GM19438 (cell line): Measurements from ENCODE around the gene COQ7.

Experiments used
- ATAC-seq: cut with Tn5 transposase; IDR thresholded peaks from one replicate; pipeline ENCODE4 v1.9.1; 2021; ENCODE audit warnings: low read depth; ENCODE audit not compliant: unreplicated experiment

COQ7 gene

DNA sequence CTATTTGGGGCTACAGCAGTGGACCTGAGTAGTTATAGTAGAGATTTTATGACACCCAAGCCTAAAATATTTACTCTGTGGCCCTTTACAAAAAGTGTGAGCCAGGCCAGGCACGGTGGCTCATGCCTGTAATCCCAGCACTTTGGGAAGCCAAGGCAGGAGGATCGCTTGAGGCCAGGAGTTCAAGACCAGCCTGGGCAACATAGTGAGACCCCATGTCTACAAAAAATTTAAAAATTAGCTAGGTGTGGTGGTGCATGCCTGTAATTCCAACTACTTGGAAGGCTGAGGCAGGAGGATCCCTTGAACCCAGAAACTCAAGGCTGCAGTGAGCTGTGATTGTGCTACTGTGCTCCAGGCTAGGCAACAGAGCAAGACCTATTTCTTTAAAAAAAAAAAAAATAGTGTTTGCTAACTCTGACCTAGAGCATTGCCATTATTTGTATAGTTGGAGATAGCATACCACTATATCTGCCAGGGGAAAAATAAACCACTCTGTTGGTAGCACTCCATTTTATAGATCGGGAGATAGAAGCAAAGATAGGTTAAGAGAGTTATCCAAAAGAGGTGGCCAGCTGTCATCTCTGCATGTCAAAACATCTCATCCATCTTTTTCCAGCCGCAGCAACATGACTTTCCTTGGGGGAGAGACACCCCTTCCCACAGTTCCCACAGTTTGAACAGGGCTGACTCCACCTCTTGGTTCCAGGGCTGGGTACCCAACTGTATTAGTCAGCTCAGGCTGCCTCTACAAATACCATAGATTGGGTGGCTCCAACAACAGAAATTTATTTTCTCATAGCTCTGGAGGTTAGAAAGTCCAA is 43.3 kb downstream of the COQ7 start:
- ATAC-seq, result no peak

GRCh38 chr16:19112099-19112407 is 44.6 kb downstream of the COQ7 start:
- no peak for ATAC-seq

DNA sequence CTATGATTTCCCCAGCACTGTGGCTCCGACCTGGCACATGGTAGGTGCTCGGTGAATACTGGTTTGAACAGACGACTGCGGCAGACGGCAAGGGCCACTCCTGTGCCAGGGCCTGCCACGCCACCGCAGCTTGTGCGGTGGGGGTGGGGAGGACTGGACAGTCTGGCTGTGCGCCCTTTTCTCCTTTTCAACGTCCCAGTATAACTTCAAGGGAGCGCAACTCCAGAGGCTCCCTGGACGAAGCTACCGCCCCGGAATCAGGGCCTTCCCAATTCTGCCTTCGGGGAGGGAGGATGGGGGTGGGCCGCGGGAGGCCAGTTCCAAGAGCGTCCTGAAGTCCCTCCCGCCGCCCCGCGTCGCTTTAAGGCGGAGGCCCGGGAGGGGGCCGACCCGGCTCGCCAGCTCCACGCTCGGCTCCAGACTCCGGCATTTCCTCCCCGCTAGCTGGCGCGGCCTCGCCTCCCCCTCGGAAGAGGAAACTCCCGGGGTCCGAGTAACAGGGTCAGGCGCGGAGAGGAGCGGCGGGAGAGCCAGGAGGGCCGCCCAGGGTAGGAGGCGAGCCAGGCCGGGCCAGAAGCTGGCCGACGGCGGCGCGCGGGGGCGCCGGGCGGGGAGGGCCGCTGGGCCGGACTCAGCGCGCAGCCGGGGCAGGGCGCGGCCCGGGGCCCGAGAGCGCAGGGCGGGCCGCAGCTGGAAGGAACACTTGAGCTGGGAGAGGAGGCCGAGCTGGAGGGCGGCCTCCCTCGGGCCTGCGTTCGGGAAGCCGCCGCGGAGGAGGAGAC is 46.4 kb downstream of the COQ7 start, which contains the start of gene ITPRIPL2:
TSS of gene ITPRIPL2 (plus strand) at position 388 of the 782 bp plus-strand sequence. CDS start 498 bp downstream, outside the sequence.
- ATAC-seq, result no peak

- no peak for ATAC-seq
Observed at GRCh38 chr16:19114359-19115147, 47.1 kb downstream of the COQ7 start.

- ATAC-seq, result no peak
Observed at GRCh38 chr16:19115148-19116021, 48.0 kb downstream of the COQ7 start.

DNA sequence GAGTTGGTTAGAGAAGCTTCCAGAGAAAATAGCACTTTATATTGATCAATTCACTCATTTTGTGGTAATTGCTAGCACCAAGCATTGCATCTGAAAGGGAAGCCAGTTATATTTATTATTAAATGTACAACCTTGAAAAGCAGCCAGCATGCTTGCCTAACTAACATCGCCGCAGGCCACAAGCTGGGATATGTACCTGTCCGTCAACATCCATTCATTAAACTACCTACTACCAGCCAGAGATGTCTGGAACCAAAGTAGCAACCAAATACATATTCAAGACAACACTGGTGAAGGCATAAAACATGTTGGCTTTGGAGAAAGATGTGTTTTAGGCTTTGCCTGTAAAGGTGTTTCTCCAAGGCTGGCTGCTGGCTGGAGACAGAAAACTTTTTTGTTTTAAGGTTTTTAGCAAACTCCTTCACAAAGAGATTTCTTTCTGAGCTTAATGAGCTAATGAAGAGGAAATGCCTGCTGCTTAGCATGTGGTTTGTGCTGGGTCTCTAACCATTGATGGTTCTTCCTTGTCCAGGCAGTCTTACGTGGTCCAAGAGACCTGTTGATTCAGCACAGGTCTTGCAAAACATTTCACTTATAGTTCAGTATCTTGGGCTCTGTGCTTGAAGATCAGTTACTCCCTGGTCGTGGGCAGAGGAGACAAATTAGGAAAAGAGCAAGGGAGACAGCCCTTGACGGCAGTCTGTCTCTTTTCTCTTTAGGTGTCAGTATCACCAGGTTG is 49.5 kb downstream of the COQ7 start:
- no peak for ATAC-seq

- no peak for ATAC-seq
Observed at GRCh38 chr16:19118938-19119431, 51.6 kb downstream of the COQ7 start.

DNA sequence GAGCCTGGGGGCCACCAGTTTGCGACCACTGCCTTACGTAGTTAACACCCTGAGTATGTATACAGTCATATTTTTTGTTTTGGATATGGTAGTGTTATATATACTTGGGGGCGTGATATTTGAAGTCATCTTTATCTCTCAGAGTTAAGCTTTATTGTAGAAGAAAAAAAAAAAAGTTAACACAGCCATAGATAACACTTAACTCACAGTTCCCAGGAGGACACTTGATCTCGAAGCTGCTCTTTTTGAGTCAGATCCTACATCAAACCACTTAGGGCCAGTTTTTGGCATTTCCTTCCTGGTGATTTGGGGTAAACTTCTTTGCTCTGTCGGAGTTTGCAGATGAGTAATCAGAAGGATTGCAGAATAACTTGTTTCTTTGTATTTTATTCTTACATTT is 52.1 kb downstream of the COQ7 start:
- ATAC-seq, result no peak

DNA sequence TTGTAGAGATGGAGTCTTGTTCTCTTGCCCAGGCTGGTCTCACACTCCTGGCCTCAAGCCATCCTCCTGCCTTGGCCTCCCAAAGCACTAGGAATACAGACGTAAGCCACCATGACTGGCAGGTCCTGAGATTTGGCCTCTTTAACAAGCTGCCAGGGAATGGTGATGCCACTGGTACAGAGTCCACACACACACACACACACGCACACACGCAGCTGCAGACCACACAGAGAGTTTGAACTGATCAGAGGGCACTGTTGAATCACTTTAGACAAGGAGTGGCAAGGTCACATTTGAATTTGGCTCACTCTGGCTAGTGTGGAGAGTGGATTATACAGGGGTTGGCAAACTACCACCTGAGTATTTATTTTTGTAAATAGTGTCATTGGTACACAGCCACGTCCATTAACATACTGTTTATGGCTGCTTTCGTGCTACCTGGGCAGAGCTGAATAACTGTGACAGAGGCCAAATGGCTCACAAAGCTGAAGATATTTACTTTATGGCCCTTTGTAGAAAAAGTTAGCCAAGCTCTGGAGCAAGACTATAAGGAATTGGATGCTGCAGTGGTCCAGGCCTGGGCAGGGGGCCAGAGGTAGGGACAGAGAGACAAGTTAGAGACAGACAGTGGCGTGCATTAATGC is 56.2 kb downstream of the COQ7 start:
- ATAC-seq, result no peak

DNA sequence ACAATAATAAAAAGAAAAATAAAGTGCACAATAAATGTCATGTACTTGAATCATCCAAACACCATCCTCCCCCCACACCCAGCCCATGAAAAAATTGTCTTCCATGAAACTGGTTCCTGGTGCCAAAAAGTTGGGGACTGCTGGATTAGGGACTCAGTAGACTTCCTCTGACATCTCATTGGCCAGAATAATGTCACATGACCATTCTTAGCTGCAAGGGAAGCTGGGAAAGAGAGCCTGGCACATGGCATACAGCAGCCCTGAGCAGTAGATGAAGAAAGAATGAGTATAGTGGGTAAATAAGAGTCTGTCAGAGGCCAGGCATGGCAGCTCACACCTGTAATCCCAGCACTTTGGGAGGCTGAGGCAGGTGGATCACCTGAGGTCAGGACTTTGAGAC is 58.9 kb downstream of the COQ7 start:
- no peak for ATAC-seq

- ATAC-seq, result peak; percentile 38
Observed at GRCh38 chr16:19127205-19127604, 59.8 kb downstream of the COQ7 start.

GRCh38 chr16:19127674-19128131 is 60.3 kb downstream of the COQ7 start:
- ATAC-seq, result peak; percentile 57

- no peak for ATAC-seq
Observed at GRCh38 chr16:19128454-19129200, 61.2 kb downstream of the COQ7 start.
